ENCODE data around the gene MYMX. TPM values are rescaled to one million over a fixed set of nuclear protein-coding genes. Genes with fewer than 3 reads are reported as not detected.

MYMX gene
- polyA plus RNA-seq, 1 donor from 2014 or later: not detected

GRCh38 chr6:44245912-44246662 is 29.4 kb downstream of the MYMX start:
- H3K9me3 ChIP-seq (ENCODE audit: low read length): no peaks in the 10 kb centered on the region

More at GRCh38 chr6:44245912-44246662, 29.4 kb downstream of the MYMX start:
- H3K27ac ChIP-seq (ENCODE audit: low read length): peak overlapping the region; percentile 94
- peak overlapping the region; percentile 99 for H3K4me3 ChIP-seq (ENCODE audit: low read length)
- no peak for TF ChIP-seq RAD21 (conservative IDR thresholded peaks at IDR 0.05)
- TF ChIP-seq EZH2 (IDR thresholded peaks at IDR 0.05; ENCODE audit: borderline replicate concordance, insufficient read depth, low read length, poor library complexity, severe bottlenecking): no peak
- TF ChIP-seq SMC3 (conservative IDR thresholded peaks at IDR 0.05; ENCODE audit: poor library complexity): peak; percentile 27
- no peak for TF ChIP-seq REST (IDR thresholded peaks at IDR 0.05; ENCODE audit: borderline replicate concordance)
- TF ChIP-seq POLR2AphosphoS5 (IDR thresholded peaks at IDR 0.05): peak; percentile 66
- no peak for TF ChIP-seq MXI1 (conservative IDR thresholded peaks at IDR 0.05; ENCODE audit: poor library complexity, severe bottlenecking)
- peak; percentile 61 for TF ChIP-seq CTCF (IDR thresholded peaks at IDR 0.05; ENCODE audit: poor library complexity, severe bottlenecking)
- TF ChIP-seq TAF1 (IDR thresholded peaks at IDR 0.05; ENCODE audit: low read depth): peak; percentile 56
- TF ChIP-seq EP300 (conservative IDR thresholded peaks at IDR 0.05; ENCODE audit: poor library complexity, severe bottlenecking): no peak
- H4K20me1 ChIP-seq (ENCODE audit: insufficient read depth): peaks cover 5% of the 10 kb centered on the region
- H3F3A ChIP-seq (ENCODE audit: insufficient read depth, low read length, poor library complexity, severe bottlenecking): no peaks in the 10 kb centered on the region
- H2AFZ ChIP-seq (ENCODE audit: low read depth, low read length): peak overlapping the region; percentile 96
- peaks cover 40% of the 10 kb centered on the region for H3K79me2 ChIP-seq (replicated peaks; ENCODE audit: insufficient read depth, low read length)
- H3K27me3 ChIP-seq (ENCODE audit: insufficient read depth, low read depth, low read length): no peaks in the 10 kb centered on the region
- no peaks in the 10 kb centered on the region for H3K9me2 ChIP-seq (ENCODE audit: insufficient read depth, low read length)
- peak overlapping the region; percentile 49 for H3K4me2 ChIP-seq (ENCODE audit: low read length)
- H3K9ac ChIP-seq (ENCODE audit: low read length): peak overlapping the region; percentile 93
- peaks cover 9% of the 10 kb centered on the region for H3K36me3 ChIP-seq (ENCODE audit: insufficient read depth, low read length)

Measured in neural cell (in vitro differentiated cells).